ENCODE measurements around the gene OR2A5.

Gene OR2A5

GRCh38 chr7:144105211-144105610, 56.5 kb downstream of the OR2A5 start:
- no peaks in the 10 kb centered on the region for H3K27me3 ChIP-seq (ENCODE audit: low read length)
- H4K20me1 ChIP-seq (ENCODE audit: low read depth, low read length): no peaks in the 10 kb centered on the region
- H2AFZ ChIP-seq (ENCODE audit: low read depth, low read length, severe bottlenecking): no peak overlapping the region
- H3K9me2 ChIP-seq (replicated peaks; ENCODE audit: insufficient read depth, low read length): no peaks in the 10 kb centered on the region
- no peak overlapping the region for H3K4me2 ChIP-seq (ENCODE audit: low read depth, low read length, poor library complexity, severe bottlenecking)
- no peaks in the 10 kb centered on the region for H3K36me3 ChIP-seq (ENCODE audit: low read length)
- no peak overlapping the region for H3K27ac ChIP-seq (ENCODE audit: low read depth, low read length)
- H3K4me3 ChIP-seq (ENCODE audit: insufficient read depth, low read length, poor library complexity, severe bottlenecking): no peak overlapping the region
- H3K9ac ChIP-seq (ENCODE audit: low read length): no peak overlapping the region
- H3K79me2 ChIP-seq (ENCODE audit: insufficient read depth, low read length): no peaks in the 10 kb centered on the region
- H3K9me3 ChIP-seq (ENCODE audit: insufficient read depth, low read length): no peaks in the 10 kb centered on the region
- no peaks in the 10 kb centered on the region for H3F3A ChIP-seq (ENCODE audit: insufficient read depth)
- TF ChIP-seq CTCF (IDR thresholded peaks at IDR 0.05; ENCODE audit: insufficient read depth, low read length, poor library complexity, severe bottlenecking) (no peak), EZH2phosphoT487 (conservative IDR thresholded peaks at IDR 0.05; ENCODE audit: low read length) (no peak)
